Measurements from ENCODE around the gene SLC35E3. TPM values are rescaled to one million over a fixed set of nuclear protein-coding genes. Genes with fewer than 3 reads are reported as not detected.

Gene SLC35E3
- total RNA-seq, 1 donor from 2014 or later, result 14.6 TPM

GRCh38 chr12:68794653-68795251 is 48.8 kb downstream of the SLC35E3 start:
- H3K9ac ChIP-seq (ENCODE audit: low read length), result no peak overlapping the region
- H3K4me2 ChIP-seq (ENCODE audit: low read length), result peak overlapping the region; percentile 11
- Mint-ChIP-seq H3K36me3 (ENCODE audit: low read depth, unreplicated experiment) (peaks cover 2% of the 10 kb centered on the region), H3K9me3 (ENCODE audit: unreplicated experiment) (peaks cover under 1% of the 10 kb centered on the region), H3K27ac (ENCODE audit: unreplicated experiment) (no peak overlapping the region), H3K4me1 (ENCODE audit: low read depth, unreplicated experiment) (no peaks in the 10 kb centered on the region), H3K27me3 (ENCODE audit: low read depth, unreplicated experiment) (no peaks in the 10 kb centered on the region), H3K4me3 (ENCODE audit: unreplicated experiment) (no peak overlapping the region)
- H3K27me3 ChIP-seq (ENCODE audit: insufficient read depth, low read length), result no peaks in the 10 kb centered on the region
- H3K27ac ChIP-seq (ENCODE audit: low read depth, low read length), result peak overlapping the region; percentile 13
- H3K4me1 ChIP-seq (ENCODE audit: insufficient read depth, low read length), result no peaks in the 10 kb centered on the region
- no peaks in the 10 kb centered on the region for H3K79me2 ChIP-seq (ENCODE audit: insufficient read depth, low read length)
- TF ChIP-seq EZH2 (IDR thresholded peaks at IDR 0.05; ENCODE audit: insufficient read depth, low read length) (no peak), CTCF (IDR thresholded peaks at IDR 0.05; ENCODE audit: insufficient read depth, low read depth, low read length) (no peak)
- no peaks in the 10 kb centered on the region for H3K9me3 ChIP-seq (ENCODE audit: insufficient read depth, low read depth, low read length)
- FAIRE-seq (peak; percentile 23), DNase-seq (ENCODE audit: low read depth) (peak; percentile 65)
- H2AFZ ChIP-seq (ENCODE audit: low read depth, low read length), result peak overlapping the region; percentile 26
- no peaks in the 10 kb centered on the region for H3K36me3 ChIP-seq (ENCODE audit: insufficient read depth, low read length)
- no peaks in the 10 kb centered on the region for H4K20me1 ChIP-seq (ENCODE audit: insufficient read depth, low read length)
- no peak overlapping the region for H3K4me3 ChIP-seq (ENCODE audit: insufficient read depth, low read depth, low read length)

- H3K27me3 Mint-ChIP-seq (ENCODE audit: low read depth, unreplicated experiment), result no peaks in the 10 kb centered on the region
- FAIRE-seq (no peak), DNase-seq (ENCODE audit: low read depth) (no peak)
- Histone ChIP-seq H3K9me3 (ENCODE audit: insufficient read depth, low read depth, low read length) (no peaks in the 10 kb centered on the region), H3K27me3 (ENCODE audit: insufficient read depth, low read length) (no peaks in the 10 kb centered on the region), H3K4me3 (ENCODE audit: insufficient read depth, low read depth, low read length) (no peak overlapping the region), H3K79me2 (ENCODE audit: insufficient read depth, low read length) (no peaks in the 10 kb centered on the region), H4K20me1 (ENCODE audit: insufficient read depth, low read length) (no peaks in the 10 kb centered on the region), H3K9ac (ENCODE audit: low read length) (no peak overlapping the region), H3K4me1 (ENCODE audit: insufficient read depth, low read length) (no peaks in the 10 kb centered on the region), H3K4me2 (ENCODE audit: low read length) (no peak overlapping the region), H3K36me3 (ENCODE audit: insufficient read depth, low read length) (no peaks in the 10 kb centered on the region), H3K27ac (ENCODE audit: low read depth, low read length) (no peak overlapping the region), H2AFZ (ENCODE audit: low read depth, low read length) (no peak overlapping the region)
- TF ChIP-seq CTCF (IDR thresholded peaks at IDR 0.05; ENCODE audit: insufficient read depth, low read depth, low read length), result no peak
- TF ChIP-seq EZH2 (IDR thresholded peaks at IDR 0.05; ENCODE audit: insufficient read depth, low read length), result no peak
- H3K36me3 Mint-ChIP-seq (ENCODE audit: low read depth, unreplicated experiment), result peaks cover 2% of the 10 kb centered on the region
- H3K4me3 Mint-ChIP-seq (ENCODE audit: unreplicated experiment), result no peak overlapping the region
- H3K27ac Mint-ChIP-seq (ENCODE audit: unreplicated experiment), result no peak overlapping the region
- H3K4me1 Mint-ChIP-seq (ENCODE audit: low read depth, unreplicated experiment), result no peaks in the 10 kb centered on the region
- peaks cover 1% of the 10 kb centered on the region for H3K9me3 Mint-ChIP-seq (ENCODE audit: unreplicated experiment)
Observed at GRCh38 chr12:68796399-68796798, 50.4 kb downstream of the SLC35E3 start.

GRCh38 chr12:68798882-68799234 is 52.9 kb downstream of the SLC35E3 start:
- DNase-seq (ENCODE audit: low read depth), result no peak
- no peak overlapping the region for H3K4me3 Mint-ChIP-seq (ENCODE audit: unreplicated experiment)
- H3K27me3 ChIP-seq (ENCODE audit: insufficient read depth, low read length), result no peaks in the 10 kb centered on the region
- H2AFZ ChIP-seq (ENCODE audit: low read depth, low read length), result no peak overlapping the region
- H3K4me2 ChIP-seq (ENCODE audit: low read length), result no peak overlapping the region
- H3K79me2 ChIP-seq (ENCODE audit: insufficient read depth, low read length), result no peaks in the 10 kb centered on the region
- peaks cover 2% of the 10 kb centered on the region for H3K36me3 Mint-ChIP-seq (ENCODE audit: low read depth, unreplicated experiment)
- peaks cover 1% of the 10 kb centered on the region for H3K9me3 Mint-ChIP-seq (ENCODE audit: unreplicated experiment)
- H3K4me1 Mint-ChIP-seq (ENCODE audit: low read depth, unreplicated experiment), result no peaks in the 10 kb centered on the region
- no peak overlapping the region for H3K27ac Mint-ChIP-seq (ENCODE audit: unreplicated experiment)
- no peak for TF ChIP-seq EZH2 (IDR thresholded peaks at IDR 0.05; ENCODE audit: insufficient read depth, low read length)
- TF ChIP-seq CTCF (IDR thresholded peaks at IDR 0.05; ENCODE audit: insufficient read depth, low read depth, low read length), result no peak
- no peaks in the 10 kb centered on the region for H4K20me1 ChIP-seq (ENCODE audit: insufficient read depth, low read length)
- no peak overlapping the region for H3K27ac ChIP-seq (ENCODE audit: low read depth, low read length)
- no peak overlapping the region for H3K4me3 ChIP-seq (ENCODE audit: insufficient read depth, low read depth, low read length)
- FAIRE-seq, result no peak
- no peak overlapping the region for H3K9ac ChIP-seq (ENCODE audit: low read length)
- H3K27me3 Mint-ChIP-seq (ENCODE audit: low read depth, unreplicated experiment), result no peaks in the 10 kb centered on the region
- no peaks in the 10 kb centered on the region for H3K36me3 ChIP-seq (ENCODE audit: insufficient read depth, low read length)
- H3K9me3 ChIP-seq (ENCODE audit: insufficient read depth, low read depth, low read length), result no peaks in the 10 kb centered on the region
- no peaks in the 10 kb centered on the region for H3K4me1 ChIP-seq (ENCODE audit: insufficient read depth, low read length)
